Lung (tissue), 12 donors: ENCODE results near the gene MAP6D1. TPM values are rescaled to one million over a fixed set of nuclear protein-coding genes. Genes with fewer than 3 reads are reported as not detected.

Experiments used
- ATAC-seq: fragments of 200-7000 bp; cut with Tn5 transposase; one replicate; pipeline ENCODE4 v1.9.1; 2020; ENCODE audit warnings: moderate number of reproducible peaks; ENCODE audit not compliant: insufficient read depth, low FRiP score
- DNase-seq, 3 donors: peaks; one replicate each; pipeline ENCODE4 v3.0.0-alpha.2; 2013 to 2017
- H3K27ac ChIP-seq, 2 donors: one replicate each; pipeline ENCODE4 v1.5.1; 2013; ENCODE audit warnings: mild to moderate bottlenecking in 2 of 2, moderate library complexity in 2 of 2, control low read depth in 1 of 2, inconsistent platforms in 1 of 2, low read depth in 1 of 2, low read length in 1 of 2
- H3K27me3 ChIP-seq, 3 donors: one replicate each; pipeline ENCODE4 v1.5.1; 2013; ENCODE audit warnings: low read length in 2 of 3; ENCODE audit not compliant: control insufficient read depth in 3 of 3, insufficient read depth in 3 of 3
- H3K36me3 ChIP-seq, 4 donors: one replicate each; pipeline ENCODE4 v1.5.1; 2013; ENCODE audit warnings: low read length in 4 of 4, mild to moderate bottlenecking in 1 of 4, moderate library complexity in 1 of 4; ENCODE audit not compliant: control insufficient read depth in 4 of 4, insufficient read depth in 4 of 4
- H3K4me1 ChIP-seq, 5 donors: one replicate each; pipeline ENCODE4 v1.5.1; 2013; ENCODE audit warnings: low read length in 5 of 5, mild to moderate bottlenecking in 2 of 5, moderate library complexity in 1 of 5; ENCODE audit not compliant: control insufficient read depth in 5 of 5, insufficient read depth in 5 of 5
- H3K4me3 ChIP-seq: one replicate; pipeline ENCODE4 v1.5.1; 2013; ENCODE audit warnings: mild to moderate bottlenecking, control low read depth, moderate library complexity
- H3K9ac ChIP-seq, 2 donors: one replicate each; pipeline ENCODE4 v1.5.1; 2013; ENCODE audit warnings: low read length in 2 of 2, control low read depth in 1 of 2; ENCODE audit not compliant: insufficient read depth in 1 of 2
- H3K9me3 ChIP-seq, 4 donors: one replicate each; pipeline ENCODE4 v1.5.1; 2013; ENCODE audit warnings: low read length in 3 of 4, mild to moderate bottlenecking in 1 of 4, moderate library complexity in 1 of 4; ENCODE audit not compliant: control insufficient read depth in 4 of 4, insufficient read depth in 3 of 4
- CTCF ChIP-seq: IDR thresholded peaks from 2 replicates; pipeline ENCODE4 v1.5.1; 2012; ENCODE audit warnings: mild to moderate bottlenecking; ENCODE audit errors: control extremely low read depth, extremely low read depth
- WGBS, 2 donors: extraction: QIAGEN DNeasy Blood & Tissue Kit; methylation state at CpG; one replicate each; pipeline ENCODE4 v1.1.7; 2013; 5-methylcytosine and 5-hydroxymethylcytosine counted together
- polyA plus RNA-seq, 2 donors: library from polyadenylated mRNA; stranded (reverse); fragments of 200-250 nt; gene quantifications; one replicate each; pipeline ENCODE4 v1.2.1, GENCODE V29; 2013
- total RNA-seq, 2 donors: library from RNA; depleted of rRNA in 1 of 2; stranded (reverse); fragments of >200 nt in 1 of 2; gene quantifications; one replicate each; pipeline ENCODE4 v1.2.1, GENCODE V29; 2014 to 2021
- donor health status: control.
- donor health status: control.
- donor health status: Bipolar disorder and iron deficiency.
- donor health status: healthy.
- donor health status: DM: yes; HTN: yes; CAD: no.

The MAP6D1 gene
- total and polyA plus RNA-seq, 4 donors = 0.64 to 1.9 (median 1.3) TPM

- no peak for DNase-seq
- Histone ChIP-seq H3K9ac (no peak overlapping the region), H3K36me3 (peaks cover 19 to 54% (median 37%) of the 10 kb centered on the region in 4 donors), H3K4me1 (no peaks in the 10 kb centered on the region), H3K9me3 (no peaks in the 10 kb centered on the region), H3K27me3 (no peaks in the 10 kb centered on the region), H3K4me3 (no peak overlapping the region), H3K27ac (no peak overlapping the region)
- no peak for ATAC-seq
- no peak for TF ChIP-seq CTCF
- 91 to 94% methylated on average over 8 of the region's 8 CpGs for WGBS, 2 donors
Observed at GRCh38 chr3:183800243-183800863, 25.0 kb downstream of the MAP6D1 start.

GRCh38 chr3:183799461-183799860 lies 25.9 kb downstream of the MAP6D1 start:
- Histone ChIP-seq H3K27ac (no peak overlapping the region), H3K4me1 (no peaks in the 10 kb centered on the region), H3K4me3 (no peak overlapping the region), H3K27me3 (no peaks in the 10 kb centered on the region), H3K9ac (no peak overlapping the region), H3K9me3 (no peaks in the 10 kb centered on the region), H3K36me3 (peaks cover 19 to 51% (median 31%) of the 10 kb centered on the region in 4 donors)
- ATAC-seq (no peak), DNase-seq (no peak)
- WGBS, 2 donors = 96 to 97% methylated on average over 5 of the region's 5 CpGs
- no peak for TF ChIP-seq CTCF

- H3K36me3 ChIP-seq = peaks cover 17 to 45% (median 28%) of the 10 kb centered on the region in 4 donors
- H3K9ac ChIP-seq = no peak overlapping the region
- DNase-seq (no peak), ATAC-seq (no peak)
- H3K27ac ChIP-seq = no peak overlapping the region
- WGBS, 2 donors = 94 to 95% methylated on average over 9 of the region's 9 CpGs
- no peaks in the 10 kb centered on the region for H3K9me3 ChIP-seq
- H3K27me3 ChIP-seq = no peaks in the 10 kb centered on the region
- H3K4me3 ChIP-seq = no peak overlapping the region
- TF ChIP-seq CTCF = no peak
- H3K4me1 ChIP-seq = no peaks in the 10 kb centered on the region
Observed at GRCh38 chr3:183797996-183798395, 27.4 kb downstream of the MAP6D1 start.

GRCh38 chr3:183796372-183796771 lies 29.0 kb downstream of the MAP6D1 start:
- no peaks in the 10 kb centered on the region for H3K27me3 ChIP-seq
- H3K9ac ChIP-seq = no peak overlapping the region
- H3K4me1 ChIP-seq = no peaks in the 10 kb centered on the region
- no peak overlapping the region for H3K4me3 ChIP-seq
- ATAC-seq = no peak
- H3K36me3 ChIP-seq = peaks cover 17 to 39% (median 26%) of the 10 kb centered on the region in 4 donors
- WGBS, 2 donors = 88 to 97% methylated on average over 6 of the region's 6 CpGs
- DNase-seq = no peak
- H3K9me3 ChIP-seq = no peaks in the 10 kb centered on the region
- no peak for TF ChIP-seq CTCF
- H3K27ac ChIP-seq = no peak overlapping the region
